Natural killer cell treated with Interleukin-12 subunit alpha and Interleukin-12 subunit beta and Interleukin-15 and Interleukin-18, amount 100 ng/mL, for 72 hours (primary cell): ENCODE measurements around the gene RUFY3. TPM values are rescaled to one million over a fixed set of nuclear protein-coding genes. Genes with fewer than 3 reads are reported as not detected.
"Not testable (repeated sequence)": the region's sequence is repeated elsewhere in the genome, so short reads cannot be mapped to it uniquely, and the experiment has no call there.

ENCODE experiments used
- ATAC-seq, 2 donors: fragments of 150-1000 bp; cut with Tn5 transposase in 1 of 2; sonication (Bioruptor Pico), chemical (Tn5 transposase) in 1 of 2; 2 replicates each; pipeline ENCODE4 v1.10.0; 2021
- DNase-seq: peaks from one replicate; pipeline ENCODE4 v3.0.0; 2022; ENCODE audit warnings: low spot score
- H3K27ac Mint-ChIP-seq, 2 donors: 1 replicate in 1 of 2; 2 replicates in 1 of 2; pipeline ENCODE4 v1.8.0; 2022; ENCODE audit warnings: mixed read lengths in 2 of 2, mild to moderate bottlenecking in 1 of 2, moderate library complexity in 1 of 2
- H3K27me3 Mint-ChIP-seq, 2 donors: 1 replicate in 1 of 2; 2 replicates in 1 of 2; pipeline ENCODE4 v1.8.0; 2022; ENCODE audit warnings: mixed read lengths in 2 of 2
- H3K36me3 Mint-ChIP-seq: one replicate; pipeline ENCODE4 v1.8.0; 2022; ENCODE audit warnings: mixed read lengths
- H3K4me1 Mint-ChIP-seq, 2 donors: 1 replicate in 1 of 2; 2 replicates in 1 of 2; pipeline ENCODE4 v1.8.0; 2022; ENCODE audit warnings: low read depth in 2 of 2, mixed read lengths in 2 of 2, mild to moderate bottlenecking in 1 of 2
- H3K4me3 Mint-ChIP-seq: one replicate; pipeline ENCODE4 v1.8.0; 2022; ENCODE audit warnings: mixed read lengths
- H3K9me3 Mint-ChIP-seq: 2 replicates; pipeline ENCODE4 v1.8.0; 2022; ENCODE audit warnings: mixed read lengths
- total RNA-seq, 2 donors: library from RNA; stranded (reverse); gene quantifications; one replicate each; pipeline ENCODE4 v1.2.3, GENCODE V29; 2022

Gene RUFY3
- total RNA-seq, 2 donors from 2014 or later = 17.7 to 26.3 TPM

GRCh38 chr4:70838666-70839588 is 117.2 kb downstream of the RUFY3 start:
- H3K4me1 Mint-ChIP-seq = peaks cover 9 to 22% of the 10 kb centered on the region in 2 donors
- H3K27me3 Mint-ChIP-seq = no peaks in the 10 kb centered on the region
- peak overlapping the region; percentile 97 for H3K4me3 Mint-ChIP-seq
- peaks cover 12% of the 10 kb centered on the region for H3K36me3 Mint-ChIP-seq
- peak overlapping the region; percentile 92 to 95 for H3K27ac Mint-ChIP-seq
- ATAC-seq = peak; percentile 80 to 81
- no peaks in the 10 kb centered on the region for H3K9me3 Mint-ChIP-seq
- peak; percentile 81 for DNase-seq

DNA sequence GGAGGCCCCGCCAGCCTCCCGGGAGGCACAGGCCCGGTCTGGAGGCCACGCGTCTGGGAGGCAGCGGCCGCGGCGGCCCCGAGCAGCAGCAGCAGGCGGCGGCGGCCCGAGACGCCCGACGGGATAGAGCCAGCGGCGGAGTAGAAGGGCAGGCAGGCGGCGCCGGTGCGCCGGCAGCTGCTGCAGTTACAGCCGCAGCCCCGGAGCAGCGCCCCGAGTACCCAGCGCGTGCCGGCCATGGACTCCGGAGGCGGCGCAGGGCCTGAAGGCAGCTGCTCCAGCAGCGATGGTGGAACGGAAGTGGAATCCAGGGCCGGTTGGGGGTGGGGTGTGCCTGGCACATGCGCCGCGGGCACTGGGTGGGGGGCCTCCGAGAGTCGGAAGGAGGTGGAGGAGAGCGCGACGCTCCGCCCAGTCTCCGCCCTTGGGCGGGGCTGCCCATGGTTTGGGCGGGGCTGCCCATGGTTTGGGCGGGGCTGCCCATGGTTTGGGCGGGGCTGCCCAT is 117.9 kb downstream of the RUFY3 start, which contains the start of gene GRSF1:
GRSF1 (minus strand) TSS at position 302 of the 505 bp plus-strand sequence; CDS start at position 239, 63 bp downstream.
- H3K4me1 Mint-ChIP-seq = peaks cover 9 to 22% of the 10 kb centered on the region in 2 donors
- H3K4me3 Mint-ChIP-seq = peak within 1 kb of the TSS; percentile 97
- H3K27me3 Mint-ChIP-seq = no peaks in the 10 kb centered on the region
- H3K27ac Mint-ChIP-seq = peak within 1 kb of the TSS; percentile 92 to 95
- DNase-seq (peak; percentile 96), ATAC-seq (peak; percentile 95 to 97)
- no peaks in the 10 kb centered on the region for H3K9me3 Mint-ChIP-seq
- peaks cover 11% of the 10 kb centered on the region for H3K36me3 Mint-ChIP-seq

DNA sequence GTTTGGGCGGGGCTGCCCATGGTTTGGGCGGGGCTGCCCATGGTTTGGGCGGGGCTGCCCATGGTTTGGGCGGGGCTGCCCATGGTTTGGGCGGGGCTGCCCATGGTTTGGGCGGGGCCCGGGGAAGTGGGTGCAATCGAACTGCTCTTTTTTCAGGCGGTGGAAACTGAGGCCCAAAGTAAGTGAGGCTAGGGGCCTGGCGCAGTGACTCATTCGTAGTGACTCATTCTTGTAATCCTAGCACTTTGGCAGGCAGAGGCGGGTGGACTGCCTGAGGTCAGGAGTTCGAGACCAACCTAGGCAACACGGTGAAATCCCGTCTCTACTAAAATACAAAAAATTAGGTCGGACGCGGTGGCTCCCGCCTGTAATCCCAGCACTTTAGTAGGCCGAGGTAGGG is 118.4 kb downstream of the RUFY3 start:
- H3K4me1 Mint-ChIP-seq = peaks cover 9 to 19% of the 10 kb centered on the region in 2 donors
- H3K27me3 Mint-ChIP-seq, H3K36me3 Mint-ChIP-seq, H3K27ac Mint-ChIP-seq, H3K4me3 Mint-ChIP-seq, H3K9me3 Mint-ChIP-seq: not testable (repeated sequence)
- peak; percentile 1 to 22 for ATAC-seq
- DNase-seq = peak; percentile 67

DNA sequence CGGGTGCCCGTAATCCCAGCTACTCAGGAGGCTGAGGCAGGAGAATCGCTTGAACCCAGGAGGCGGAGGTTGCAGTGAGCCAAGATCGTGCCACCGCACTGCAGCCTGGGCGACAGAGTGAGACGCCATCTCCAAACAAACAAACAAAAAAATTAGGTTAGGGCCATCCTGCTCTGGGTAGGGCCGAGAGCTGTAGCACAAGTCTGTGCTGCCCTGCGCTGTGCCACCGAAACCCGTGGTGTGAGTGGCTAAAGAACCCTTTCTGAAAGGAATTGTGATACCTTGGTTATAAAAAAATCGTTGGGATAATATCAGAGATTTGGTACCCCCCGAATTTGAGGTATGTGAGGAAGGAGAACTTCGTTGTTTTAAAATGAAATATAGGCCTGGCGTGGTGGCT is 118.9 kb downstream of the RUFY3 start:
- not testable (repeated sequence) for H3K27me3 Mint-ChIP-seq, H3K36me3 Mint-ChIP-seq, H3K27ac Mint-ChIP-seq, ATAC-seq, DNase-seq, H3K9me3 Mint-ChIP-seq, H3K4me3 Mint-ChIP-seq
- H3K4me1 Mint-ChIP-seq = peaks cover 9 to 19% of the 10 kb centered on the region in 2 donors

GRCh38 chr4:70841211-70841610 is 119.4 kb downstream of the RUFY3 start:
- peaks cover 6% of the 10 kb centered on the region for H3K36me3 Mint-ChIP-seq
- H3K4me1 Mint-ChIP-seq = peaks cover 9 to 14% of the 10 kb centered on the region in 2 donors
- DNase-seq (no peak), ATAC-seq (no peak)
- H3K27ac Mint-ChIP-seq = no peak overlapping the region
- no peaks in the 10 kb centered on the region for H3K9me3 Mint-ChIP-seq
- H3K27me3 Mint-ChIP-seq = no peaks in the 10 kb centered on the region
- H3K4me3 Mint-ChIP-seq = no peak overlapping the region

GRCh38 chr4:70841951-70842350 is 120.2 kb downstream of the RUFY3 start:
- no peaks in the 10 kb centered on the region for H3K27me3 Mint-ChIP-seq
- H3K27ac Mint-ChIP-seq = no peak overlapping the region
- H3K36me3 Mint-ChIP-seq = peaks cover under 1% of the 10 kb centered on the region
- ATAC-seq = no peak
- no peaks in the 10 kb centered on the region for H3K9me3 Mint-ChIP-seq
- H3K4me1 Mint-ChIP-seq = peaks cover 1 to 9% of the 10 kb centered on the region in 2 donors
- no peak for DNase-seq
- H3K4me3 Mint-ChIP-seq = no peak overlapping the region

DNA sequence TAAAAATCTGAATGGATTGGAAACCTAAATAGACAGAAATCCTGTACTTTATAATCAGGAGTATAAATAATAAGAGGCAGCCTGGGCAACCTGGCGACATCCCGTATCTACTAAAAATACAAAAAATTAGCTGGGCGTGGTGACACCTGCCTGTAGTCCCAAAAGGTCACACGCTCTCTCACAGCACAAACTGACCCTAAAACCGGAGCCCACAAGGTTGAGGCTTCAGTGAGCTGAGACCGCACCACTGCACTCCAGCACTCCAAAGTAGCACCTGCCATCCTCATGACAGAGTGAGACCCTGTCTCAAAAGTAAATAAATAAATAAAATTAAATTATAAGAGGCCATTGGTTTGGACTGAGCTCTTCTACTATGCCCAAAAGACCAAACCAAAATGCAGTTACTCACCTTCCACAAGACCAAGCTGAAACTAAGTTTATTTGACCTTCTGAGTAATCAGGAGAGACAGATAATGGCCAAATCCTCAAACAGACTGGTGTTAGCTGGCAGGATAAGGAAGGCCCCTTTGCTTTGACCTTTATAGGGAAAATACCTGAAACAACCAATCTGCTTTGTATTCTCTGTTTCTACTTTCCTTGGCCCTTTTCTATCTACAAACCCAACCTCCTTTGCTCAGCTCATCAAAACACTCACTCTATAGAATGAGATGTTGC is 121.1 kb downstream of the RUFY3 start:
- H3K36me3 Mint-ChIP-seq = no peaks in the 10 kb centered on the region
- H3K4me1 Mint-ChIP-seq = peaks cover 0 to 8% of the 10 kb centered on the region in 2 donors
- no peaks in the 10 kb centered on the region for H3K27me3 Mint-ChIP-seq
- no peaks in the 10 kb centered on the region for H3K9me3 Mint-ChIP-seq
- no peak for ATAC-seq
- no peak overlapping the region for H3K27ac Mint-ChIP-seq
- H3K4me3 Mint-ChIP-seq = no peak overlapping the region
- DNase-seq = no peak

DNA sequence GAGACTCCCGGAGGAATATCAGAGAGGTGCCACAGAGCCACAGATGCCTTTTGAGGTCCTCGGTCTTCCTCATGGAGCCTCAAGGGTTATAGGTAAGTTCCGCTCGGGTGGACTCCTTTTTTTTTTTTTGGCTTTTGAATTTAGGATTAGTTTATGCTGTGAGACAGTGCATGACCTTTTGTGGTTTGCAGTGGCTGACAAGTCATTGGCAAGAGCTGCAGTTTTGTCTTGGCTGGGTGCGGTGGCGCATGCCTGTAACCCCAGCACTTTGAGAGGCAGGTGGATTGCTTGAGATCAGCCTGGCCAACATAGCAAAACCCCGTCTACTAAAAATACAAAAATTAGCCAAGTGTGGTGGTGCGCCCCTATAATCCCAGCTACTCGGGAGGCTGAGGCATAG is 122.4 kb downstream of the RUFY3 start:
- ATAC-seq = no peak
- no peak overlapping the region for H3K4me3 Mint-ChIP-seq
- no peak overlapping the region for H3K27ac Mint-ChIP-seq
- H3K9me3 Mint-ChIP-seq = no peaks in the 10 kb centered on the region
- no peak for DNase-seq
- no peaks in the 10 kb centered on the region for H3K27me3 Mint-ChIP-seq
- H3K4me1 Mint-ChIP-seq = no peaks in the 10 kb centered on the region
- H3K36me3 Mint-ChIP-seq = no peaks in the 10 kb centered on the region

GRCh38 chr4:70849291-70849690 is 127.5 kb downstream of the RUFY3 start:
- Mint-ChIP-seq H3K4me3 (no peak overlapping the region), H3K36me3 (no peaks in the 10 kb centered on the region), H3K27ac (no peak overlapping the region), H3K4me1 (no peaks in the 10 kb centered on the region), H3K9me3 (no peaks in the 10 kb centered on the region), H3K27me3 (no peaks in the 10 kb centered on the region)
- ATAC-seq (no peak), DNase-seq (no peak)

DNA sequence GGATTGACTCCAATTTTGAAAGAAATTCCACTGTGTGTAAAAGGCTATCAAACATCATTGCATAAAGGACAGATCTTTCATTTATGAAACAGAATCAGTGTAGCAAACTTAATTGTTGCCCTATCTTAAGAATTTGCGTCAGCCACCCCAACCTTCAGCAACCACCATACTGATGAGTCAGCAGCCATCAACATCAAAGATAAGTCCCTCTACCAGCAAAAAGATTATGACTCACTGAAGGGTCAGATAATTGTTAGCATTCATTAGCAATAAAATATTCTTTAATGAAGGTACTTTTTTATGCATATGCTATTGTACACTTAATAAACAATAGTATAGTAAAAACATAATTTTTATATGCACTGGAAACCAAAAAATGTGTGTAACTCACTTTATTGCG is 133.7 kb downstream of the RUFY3 start:
- no peaks in the 10 kb centered on the region for H3K27me3 Mint-ChIP-seq
- H3K9me3 Mint-ChIP-seq = no peaks in the 10 kb centered on the region
- H3K27ac Mint-ChIP-seq = no peak overlapping the region
- no peak for DNase-seq
- ATAC-seq = no peak
- no peaks in the 10 kb centered on the region for H3K4me1 Mint-ChIP-seq
- no peaks in the 10 kb centered on the region for H3K36me3 Mint-ChIP-seq
- H3K4me3 Mint-ChIP-seq = no peak overlapping the region

Other genes with a start within 250 kb of the RUFY3 start
- not detected for gene MUC7, start 249.8 kb upstream of the RUFY3 start, total RNA-seq
- not detected for gene AMTN, start 203.4 kb upstream of the RUFY3 start, total RNA-seq
- not detected for gene AMBN, start 129.7 kb upstream of the RUFY3 start, total RNA-seq
- not detected for gene ENAM, start 93.2 kb upstream of the RUFY3 start, total RNA-seq
- 10 to 100 TPM in 1 of 2 donors, not detected in 1; 39.7 TPM for gene JCHAIN, start 55.5 kb upstream of the RUFY3 start, total RNA-seq
- gene UTP3, start 33.4 kb upstream of the RUFY3 start, total RNA-seq = 10 to 100 TPM; 33.8 to 49.8 TPM
- gene GRSF1, start 117.9 kb downstream of the RUFY3 start, total RNA-seq = 10 to 100 TPM; 56.7 to 71.9 TPM
- 10 to 100 TPM; 14.4 to 17.8 TPM for gene MOB1B, start 180.4 kb downstream of the RUFY3 start, total RNA-seq